HepG2 (cell line): ENCODE data around the gene SRGAP3. TPM values are rescaled to one million over a fixed set of nuclear protein-coding genes. Genes with fewer than 3 reads are reported as not detected.

Experiments
- ATAC-seq: fragments of 200-7000 bp; cut with Tn5 transposase; 3 replicates; pipeline ENCODE4 v1.9.1; 2020; ENCODE audit warnings: mild to moderate bottlenecking, moderate library complexity
- BruUV-seq: library from RNA; stranded (reverse); fragments of 400-500 nt; replicated peaks from 2 replicates; lab custom pipeline; 2021; lab: Mats Ljungman, UMichigan
- CTCF ChIA-PET: fragments of 300-600 bp; formaldehyde crosslinking; extraction: SDS; loops from one replicate; lab custom pipeline; 2021; ENCODE audit warnings: low total read pairs, inconsistent platforms, low intra/inter-chr PET ratio; lab: Yijun Ruan, JAX
- POLR2A ChIA-PET: fragments of 350-600 bp; sonication (Branson Sonifier 250); formaldehyde crosslinking; loops from one replicate; lab custom pipeline; 2020; ENCODE audit warnings: antibody characterized with exemption, inconsistent platforms; lab: Yijun Ruan, JAX
- DNase-seq: peaks from one replicate; pipeline ENCODE4 v3.0.0-alpha.2; 2015; ENCODE audit warnings: low spot score
- FAIRE-seq: peaks from 3 replicates; lab custom pipeline; 2011; peaks lifted over from hg19 to GRCh38; lab: Jason Lieb, UNC
- H2AFZ ChIP-seq: one replicate; pipeline ENCODE4 v1.6.1; 2011; ENCODE audit warnings: low read length, inconsistent platforms
- H3K27ac ChIP-seq: fragments of 300-600 bp; 3 replicates; pipeline ENCODE4 v1.8.0; 2011; ENCODE audit warnings: mixed run types, mild to moderate bottlenecking, mixed read lengths, low read length, inconsistent platforms; ENCODE audit not compliant: insufficient read depth; ENCODE audit errors: extremely low read length
- H3K27me3 ChIP-seq, 2 experiments: fragments of 200-600 bp in 1 of 2; 2 replicates in 1 of 2; 3 replicates in 1 of 2; pipeline versions ENCODE4 v1.6.0 to v1.8.0; 2011; ENCODE audit warnings: low read length in 2 of 2, mild to moderate bottlenecking in 2 of 2, moderate library complexity in 2 of 2, inconsistent platforms in 1 of 2; ENCODE audit not compliant: insufficient read depth in 2 of 2, control insufficient read depth in 1 of 2
- H3K36me3 ChIP-seq, 2 experiments: fragments of 200-600 bp in 1 of 2; replicated peaks in 1 of 2; 2 replicates in 1 of 2; 3 replicates in 1 of 2; pipeline versions ENCODE4 v1.5.1 to v1.8.0; 2011; ENCODE audit warnings: low read length in 2 of 2, inconsistent platforms in 1 of 2; ENCODE audit not compliant: insufficient read depth in 2 of 2, control insufficient read depth in 1 of 2
- H3K4me1 ChIP-seq: 2 replicates; pipeline ENCODE4 v1.5.1; 2012; ENCODE audit warnings: low read length, inconsistent platforms; ENCODE audit not compliant: insufficient read depth
- H3K4me2 ChIP-seq: 2 replicates; pipeline ENCODE4 v1.6.0; 2011; ENCODE audit warnings: low read depth, low read length, inconsistent platforms
- H3K4me3 ChIP-seq, 3 experiments: fragments of 200-600 bp in 1 of 3; sonication (generic), shearing (Covaris generic) in 1 of 3; replicated peaks in 1 of 3; 2 replicates each; pipeline ENCODE4 v1.5.1; 2011 to 2016; ENCODE audit warnings: low read length in 3 of 3, inconsistent platforms in 2 of 3, low read depth in 2 of 3, mild to moderate bottlenecking in 2 of 3, control low read depth in 1 of 3, mixed read lengths in 1 of 3; ENCODE audit not compliant: insufficient read depth in 1 of 3
- H3K79me2 ChIP-seq: one replicate; pipeline ENCODE4 v1.6.1; 2011; ENCODE audit warnings: low read length, inconsistent platforms; ENCODE audit not compliant: insufficient read depth
- H3K9ac ChIP-seq: 2 replicates; pipeline ENCODE4 v1.6.0; 2011; ENCODE audit warnings: mild to moderate bottlenecking, low read depth, low read length, inconsistent platforms; ENCODE audit not compliant: insufficient read depth
- H3K9me3 ChIP-seq: 2 replicates; pipeline ENCODE4 v1.5.1; 2012; ENCODE audit warnings: mild to moderate bottlenecking, low read length
- H4K20me1 ChIP-seq: 2 replicates; pipeline ENCODE4 v1.6.0; 2011; ENCODE audit warnings: inconsistent platforms, mild to moderate bottlenecking, low read length, moderate library complexity; ENCODE audit not compliant: insufficient read depth
- ARHGAP35 ChIP-seq: sonication (generic); formaldehyde crosslinking; IDR thresholded peaks from 2 replicates; pipeline ENCODE4 v1.9.0; 2022; ENCODE audit warnings: mild to moderate bottlenecking, inconsistent platforms, moderate library complexity, missing genetic modification reagents, borderline replicate concordance
- BORCS8-MEF2B ChIP-seq: sonication (generic); formaldehyde crosslinking; IDR thresholded peaks from 2 replicates; pipeline ENCODE4 v1.8.0; 2022; ENCODE audit warnings: mild to moderate bottlenecking, missing genetic modification reagents
- ESRRA ChIP-seq: sonication (generic); formaldehyde crosslinking; IDR thresholded peaks from 2 replicates; pipeline ENCODE4 v1.5.1; 2020; ENCODE audit warnings: mild to moderate bottlenecking, low read depth, missing genetic modification reagents
- HHEX ChIP-seq: IDR thresholded peaks from 2 replicates; pipeline ENCODE4 v1.6.1; 2016; ENCODE audit warnings: control low read depth
- KDM6A ChIP-seq: IDR thresholded peaks from 2 replicates; pipeline ENCODE4 v1.6.1; 2016; ENCODE audit warnings: low read depth
- ZFP36 ChIP-seq: fragments of 150-350 bp; IDR thresholded peaks from 2 replicates; pipeline ENCODE4 v1.6.1; 2018; ENCODE audit warnings: borderline replicate concordance, low read length, low read depth; ENCODE audit not compliant: partially characterized antibody
- ZMYM3 ChIP-seq: sonication (generic); formaldehyde crosslinking; IDR thresholded peaks from 2 replicates; pipeline ENCODE4 v1.5.1; 2020; ENCODE audit warnings: mild to moderate bottlenecking, missing genetic modification reagents
- ZSCAN12 ChIP-seq: sonication (generic); formaldehyde crosslinking; IDR thresholded peaks from 2 replicates; pipeline ENCODE4 v1.9.0; 2021; ENCODE audit warnings: mild to moderate bottlenecking, missing genetic modification reagents
- WGBS: methylation state at CpG from one replicate; pipeline ENCODE4 v1.1.6; 2017; ENCODE audit warnings: low lambda C conversion rate; 5-methylcytosine and 5-hydroxymethylcytosine counted together
- in situ Hi-C: cut with HindIII; loops from 2 replicates; pipeline ENCODE4 v1.10.0; 2017; ENCODE audit warnings: low pct_unique_long_range_greater_than_20kb; ENCODE audit not compliant: extremely low pct_ligation_motif_present
- intact Hi-C: fragments of 100-400 bp; cut with micrococcal nuclease; formaldehyde crosslinking; loops from one replicate; pipeline ENCODE4 v1.10.0; 2022; ENCODE audit not compliant: unreplicated experiment
- polyA plus RNA-seq, 8 experiments: library from polyadenylated mRNA; depleted of rRNA in 3 of 8; stranded (reverse) in 7 of 8; unstranded in 1 of 8; fragments of >200 nt; fragmentation: Illumina TruSeq in 4 of 8; extraction: Trizol in 4 of 8; gene quantifications; 2 replicates each; pipeline versions ENCODE4 v1.2.1 to v1.2.3, GENCODE V29; 2011 to 2016; ENCODE audit warnings: low read depth in 4 of 8, missing spikeins in 1 of 8, mixed read lengths in 1 of 8; ENCODE audit not compliant: insufficient read depth in 1 of 8
- total RNA-seq, 5 experiments: library from RNA; depleted of rRNA; stranded (reverse); fragments of >200 nt; fragmentation: Illumina TruSeq; extraction: Trizol; gene quantifications; 2 replicates each; pipeline ENCODE4 v1.2.3, GENCODE V29; 2016; ENCODE audit warnings: low read depth in 1 of 5
- TF ChIP-seq, protein P1 (sequence below): sonication (generic); formaldehyde crosslinking; IDR thresholded peaks from 2 replicates; pipeline ENCODE4 v1.5.1; 2020; ENCODE audit warnings: mild to moderate bottlenecking, moderate library complexity, missing genetic modification reagents

Gene SRGAP3
- total and polyA plus RNA-seq, 2 of the 13 experiments (the other 11 are each of a cell fraction or from before 2014, with no cell fraction given), result 1.2 to 1.4 TPM

DNA sequence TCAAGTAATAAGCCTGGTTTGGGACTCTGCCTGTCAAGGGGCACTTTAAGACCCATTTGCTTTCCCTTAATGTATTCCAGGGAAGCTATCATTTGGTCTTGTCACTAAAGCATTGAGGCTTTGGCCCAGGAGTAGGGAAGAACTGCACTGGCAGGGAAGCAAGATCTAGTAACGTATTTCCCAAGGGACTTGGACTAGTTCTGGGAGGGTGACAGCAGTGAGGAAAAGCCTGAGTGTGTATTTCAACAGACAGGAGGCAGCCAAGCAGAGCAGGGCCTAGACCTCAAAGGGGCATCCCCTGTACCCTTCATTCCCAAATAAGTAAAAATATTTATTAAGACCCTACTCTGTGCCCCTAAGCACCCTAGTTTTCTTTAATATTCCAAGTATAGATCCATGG lies 92.8 kb downstream of the SRGAP3 start:
- no peaks in the 10 kb centered on the region; the same call in 1 of the 2 replicates for H3K4me1 ChIP-seq
- H3K27me3 ChIP-seq, result peaks cover 0 to 2% of the 10 kb centered on the region in 2 experiments; a peak in 1 of 5 replicates
- no peak overlapping the region for H3K9ac ChIP-seq
- intact Hi-C loops, result no loop called here
- no TSS peak for BruUV-seq
- H4K20me1 ChIP-seq, result no peaks in the 10 kb centered on the region
- ChIA-PET POLR2A (no interaction called here), CTCF (no interaction called here)
- no peaks in the 10 kb centered on the region for H3K9me3 ChIP-seq
- WGBS, result 7% methylated on average over 1 of the region's 1 CpG
- H3K4me2 ChIP-seq, result no peak overlapping the region
- no peak overlapping the region for H2AFZ ChIP-seq
- no peaks in the 10 kb centered on the region for H3K36me3 ChIP-seq
- DNase-seq (no peak), FAIRE-seq (no peak), ATAC-seq (no peak)
- H3K79me2 ChIP-seq, result no peaks in the 10 kb centered on the region
- H3K4me3 ChIP-seq, result no peak overlapping the region
- no peak overlapping the region for H3K27ac ChIP-seq
- TF ChIP-seq ZFP36 (no peak), ARHGAP35 (CRISPR knock-in tag) (no peak), KDM6A (CRISPR knock-in tag) (no peak), ZMYM3 (CRISPR knock-in tag) (no peak), ESRRA (CRISPR knock-in tag) (no peak), BORCS8-MEF2B (CRISPR knock-in tag) (no peak), ZSCAN12 (CRISPR knock-in tag) (no peak), HHEX (no peak)
- TF ChIP-seq, protein P1, sequence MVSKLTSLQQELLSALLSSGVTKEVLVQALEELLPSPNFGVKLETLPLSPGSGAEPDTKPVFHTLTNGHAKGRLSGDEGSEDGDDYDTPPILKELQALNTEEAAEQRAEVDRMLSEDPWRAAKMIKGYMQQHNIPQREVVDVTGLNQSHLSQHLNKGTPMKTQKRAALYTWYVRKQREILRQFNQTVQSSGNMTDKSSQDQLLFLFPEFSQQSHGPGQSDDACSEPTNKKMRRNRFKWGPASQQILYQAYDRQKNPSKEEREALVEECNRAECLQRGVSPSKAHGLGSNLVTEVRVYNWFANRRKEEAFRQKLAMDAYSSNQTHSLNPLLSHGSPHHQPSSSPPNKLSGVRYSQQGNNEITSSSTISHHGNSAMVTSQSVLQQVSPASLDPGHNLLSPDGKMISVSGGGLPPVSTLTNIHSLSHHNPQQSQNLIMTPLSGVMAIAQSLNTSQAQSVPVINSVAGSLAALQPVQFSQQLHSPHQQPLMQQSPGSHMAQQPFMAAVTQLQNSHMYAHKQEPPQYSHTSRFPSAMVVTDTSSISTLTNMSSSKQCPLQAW (CRISPR knock-in tag), result no peak
- in situ Hi-C loops, result no loop called here
